CD4-positive, alpha-beta T cell (primary cell): ENCODE results near the gene HES1. TPM values are rescaled to one million over a fixed set of nuclear protein-coding genes. Genes with fewer than 3 reads are reported as not detected.
"Not testable (repeated sequence)": the region's sequence is repeated elsewhere in the genome, so short reads cannot be mapped to it uniquely, and the experiment has no call there.

Source experiments
- ATAC-seq: fragments of 200-7000 bp; cut with Tn5 transposase; one replicate; pipeline ENCODE4 v1.10.0; 2022; ENCODE audit warnings: mild to moderate bottlenecking; ENCODE audit not compliant: poor library complexity
- CTCF ChIA-PET: fragments of 350-600 bp; sonication (Branson Sonifier 250); formaldehyde crosslinking; loops from one replicate; lab custom pipeline; 2021; ENCODE audit warnings: antibody characterized with exemption, inconsistent platforms; lab: Charles Lee
- POLR2A ChIA-PET: fragments of 350-600 bp; sonication (Branson Sonifier 250); formaldehyde crosslinking; loops from one replicate; lab custom pipeline; 2021; ENCODE audit warnings: antibody characterized with exemption, inconsistent platforms; lab: Charles Lee
- DNase-seq, 14 experiments: peaks; one replicate each; pipeline ENCODE4 v3.0.0-alpha.2; 2013 to 2020; ENCODE audit warnings: mixed read lengths in 2 of 14
- H3K27ac ChIP-seq, 2 donors: one replicate each; pipeline versions ENCODE4 v1.5.1 to v1.7.0; 2013; ENCODE audit warnings: low read length in 2 of 2, low read depth in 1 of 2, mild to moderate bottlenecking in 1 of 2
- H3K27me3 ChIP-seq, 2 experiments: 1 replicate in 1 of 2; 2 replicates in 1 of 2; pipeline versions ENCODE4 v1.6.1 to v1.7.0; 2013; ENCODE audit warnings: low read length in 2 of 2, control low read depth in 1 of 2, mild to moderate bottlenecking in 1 of 2, moderate library complexity in 1 of 2; ENCODE audit not compliant: insufficient read depth in 2 of 2, control insufficient read depth in 1 of 2
- H3K36me3 ChIP-seq: one replicate; pipeline ENCODE4 v1.6.1; 2013; ENCODE audit warnings: low read length, control low read depth; ENCODE audit not compliant: insufficient read depth
- H3K4me1 ChIP-seq: one replicate; pipeline ENCODE4 v1.6.1; 2013; ENCODE audit warnings: low read length, control low read depth; ENCODE audit not compliant: insufficient read depth
- H3K4me3 ChIP-seq: one replicate; pipeline ENCODE4 v1.5.1; 2013; ENCODE audit warnings: mild to moderate bottlenecking, low read length, moderate library complexity
- H3K9me3 ChIP-seq, 2 experiments: 1 replicate in 1 of 2; 2 replicates in 1 of 2; pipeline versions ENCODE4 v1.6.1 to v1.7.0; 2013; ENCODE audit warnings: low read length in 2 of 2, mild to moderate bottlenecking in 2 of 2, control low read depth in 1 of 2, moderate library complexity in 1 of 2; ENCODE audit not compliant: control insufficient read depth in 1 of 2, insufficient read depth in 1 of 2
- H3K27ac Mint-ChIP-seq: one replicate; pipeline ENCODE4 v1.8.0; 2020; ENCODE audit warnings: mixed read lengths
- H3K27me3 Mint-ChIP-seq: one replicate; pipeline ENCODE4 v1.8.0; 2021; ENCODE audit warnings: mixed read lengths
- H3K36me3 Mint-ChIP-seq: one replicate; pipeline ENCODE4 v1.8.0; 2021; ENCODE audit warnings: low read depth, mixed read lengths
- H3K4me1 Mint-ChIP-seq: one replicate; pipeline ENCODE4 v1.8.0; 2021; ENCODE audit warnings: low read depth, mixed read lengths
- H3K4me3 Mint-ChIP-seq: one replicate; pipeline ENCODE4 v1.8.0; 2020; ENCODE audit warnings: mild to moderate bottlenecking, mixed read lengths
- H3K9me3 Mint-ChIP-seq: one replicate; pipeline ENCODE4 v1.8.0; 2020; ENCODE audit warnings: mixed read lengths
- intact Hi-C, 2 experiments: fragments of 100-400 bp; cut with DNase I in 1 of 2; cut with micrococcal nuclease in 1 of 2; formaldehyde crosslinking; loops; one replicate each; pipeline versions ENCODE4 v1.15.1 to v1.9.0; 2023 to 2025; cut with DNase I, micrococcal nuclease
- total RNA-seq, 174 experiments: library from RNA in 2 of 174; stranded (reverse) in 2 of 174; gene quantifications; one replicate each; pipeline ENCODE4 v1.2.3 and lab custom pipeline; 2021 to 2026
- TF ChIP-seq, protein P1 (sequence below): fragments of 200-600 bp; IDR thresholded peaks from one replicate; pipeline ENCODE4 v1.8.0; 2022; ENCODE audit warnings: antibody characterized with exemption, mild to moderate bottlenecking

HES1 gene
- total RNA-seq, 2 experiments from 2014 or later: 0.89 to 1.5 TPM

GRCh38 chr3:194147679-194148078 is 11.7 kb downstream of the HES1 start:
- peaks cover 14% of the 10 kb centered on the region for H3K27me3 Mint-ChIP-seq
- H3K9me3 ChIP-seq: no peaks in the 10 kb centered on the region
- CTCF ChIA-PET: no interaction called here
- no peak for ATAC-seq
- no peak overlapping the region for H3K4me3 ChIP-seq
- H3K36me3 ChIP-seq: no peaks in the 10 kb centered on the region
- H3K4me1 ChIP-seq: peaks cover 1% of the 10 kb centered on the region
- no peak overlapping the region for H3K27ac Mint-ChIP-seq
- intact Hi-C loops: no loop called here
- no peaks in the 10 kb centered on the region for H3K9me3 Mint-ChIP-seq
- H3K4me3 Mint-ChIP-seq: no peak overlapping the region
- TF ChIP-seq, protein P1, sequence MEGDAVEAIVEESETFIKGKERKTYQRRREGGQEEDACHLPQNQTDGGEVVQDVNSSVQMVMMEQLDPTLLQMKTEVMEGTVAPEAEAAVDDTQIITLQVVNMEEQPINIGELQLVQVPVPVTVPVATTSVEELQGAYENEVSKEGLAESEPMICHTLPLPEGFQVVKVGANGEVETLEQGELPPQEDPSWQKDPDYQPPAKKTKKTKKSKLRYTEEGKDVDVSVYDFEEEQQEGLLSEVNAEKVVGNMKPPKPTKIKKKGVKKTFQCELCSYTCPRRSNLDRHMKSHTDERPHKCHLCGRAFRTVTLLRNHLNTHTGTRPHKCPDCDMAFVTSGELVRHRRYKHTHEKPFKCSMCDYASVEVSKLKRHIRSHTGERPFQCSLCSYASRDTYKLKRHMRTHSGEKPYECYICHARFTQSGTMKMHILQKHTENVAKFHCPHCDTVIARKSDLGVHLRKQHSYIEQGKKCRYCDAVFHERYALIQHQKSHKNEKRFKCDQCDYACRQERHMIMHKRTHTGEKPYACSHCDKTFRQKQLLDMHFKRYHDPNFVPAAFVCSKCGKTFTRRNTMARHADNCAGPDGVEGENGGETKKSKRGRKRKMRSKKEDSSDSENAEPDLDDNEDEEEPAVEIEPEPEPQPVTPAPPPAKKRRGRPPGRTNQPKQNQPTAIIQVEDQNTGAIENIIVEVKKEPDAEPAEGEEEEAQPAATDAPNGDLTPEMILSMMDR: no peak
- H3K27ac ChIP-seq: no peak overlapping the region
- no peaks in the 10 kb centered on the region for H3K36me3 Mint-ChIP-seq
- no peaks in the 10 kb centered on the region for H3K4me1 Mint-ChIP-seq
- no peak for DNase-seq
- POLR2A ChIA-PET: no interaction called here
- peaks cover 0 to 5% of the 10 kb centered on the region in 2 experiments for H3K27me3 ChIP-seq

- no peaks in the 10 kb centered on the region for H3K9me3 Mint-ChIP-seq
- no peaks in the 10 kb centered on the region for H3K9me3 ChIP-seq
- POLR2A ChIA-PET: no interaction called here
- no peaks in the 10 kb centered on the region for H3K4me1 ChIP-seq
- intact Hi-C loops: no loop called here
- H3K27ac ChIP-seq: no peak overlapping the region
- peaks cover 0 to 4% of the 10 kb centered on the region in 2 experiments for H3K27me3 ChIP-seq
- no peak for DNase-seq
- H3K36me3 Mint-ChIP-seq: no peaks in the 10 kb centered on the region
- no peak overlapping the region for H3K27ac Mint-ChIP-seq
- H3K27me3 Mint-ChIP-seq: peaks cover 13% of the 10 kb centered on the region
- CTCF ChIA-PET: no interaction called here
- no peaks in the 10 kb centered on the region for H3K4me1 Mint-ChIP-seq
- H3K4me3 ChIP-seq: no peak overlapping the region
- TF ChIP-seq, protein P1: no peak
- ATAC-seq: no peak
- H3K4me3 Mint-ChIP-seq: no peak overlapping the region
- H3K36me3 ChIP-seq: no peaks in the 10 kb centered on the region
These were observed 12.4 kb downstream of the HES1 start for GRCh38 chr3:194148383-194148782.

DNA sequence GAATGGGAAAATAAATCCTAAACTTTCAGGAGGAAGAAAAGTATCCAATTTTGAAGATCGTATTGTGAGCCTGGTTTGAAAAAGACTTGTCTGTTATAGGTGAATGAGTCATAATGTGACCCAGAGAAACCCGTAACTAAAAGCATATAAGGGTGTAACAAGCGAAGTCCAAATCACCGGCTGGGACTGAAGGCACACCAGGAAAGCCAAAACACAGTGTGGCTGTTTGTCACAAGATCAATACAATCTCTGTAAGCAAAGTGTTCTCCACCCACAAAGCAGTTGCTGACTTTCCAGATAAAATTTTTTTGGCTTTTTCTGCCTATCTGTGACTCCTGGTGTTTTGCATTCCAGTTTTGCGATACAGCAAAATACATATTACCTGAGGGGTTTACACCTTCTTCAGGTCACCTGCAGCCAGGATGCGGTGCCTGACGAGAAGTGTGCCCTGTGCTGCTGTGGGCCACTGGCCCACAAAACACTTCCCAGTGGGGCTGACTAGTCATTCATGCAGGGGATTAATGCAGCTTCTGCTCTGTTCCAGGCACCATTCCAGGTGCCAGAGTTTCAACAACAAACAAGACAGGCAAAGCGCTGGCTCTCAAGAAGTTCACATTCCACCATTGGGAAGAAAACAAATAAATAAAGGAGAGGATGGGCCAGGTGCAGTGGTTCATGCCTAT is 14.4 kb downstream of the HES1 start:
- H3K27ac Mint-ChIP-seq: no peak overlapping the region
- intact Hi-C loops: no loop called here
- peaks cover 1% of the 10 kb centered on the region for H3K9me3 Mint-ChIP-seq
- ATAC-seq (no peak), DNase-seq (no peak)
- H3K4me1 ChIP-seq: no peaks in the 10 kb centered on the region
- H3K27me3 Mint-ChIP-seq: peaks cover 26% of the 10 kb centered on the region
- H3K4me3 ChIP-seq: no peak overlapping the region
- peaks cover 0 to 6% of the 10 kb centered on the region in 2 experiments for H3K9me3 ChIP-seq
- TF ChIP-seq, protein P1: no peak
- no peak overlapping the region for H3K27ac ChIP-seq
- no peaks in the 10 kb centered on the region for H3K4me1 Mint-ChIP-seq
- H3K27me3 ChIP-seq: peaks cover 0 to 11% of the 10 kb centered on the region in 2 experiments
- CTCF ChIA-PET: no interaction called here
- no peaks in the 10 kb centered on the region for H3K36me3 ChIP-seq
- POLR2A ChIA-PET: no interaction called here
- no peaks in the 10 kb centered on the region for H3K36me3 Mint-ChIP-seq
- H3K4me3 Mint-ChIP-seq: no peak overlapping the region

GRCh38 chr3:194150935-194151302 is 15.0 kb downstream of the HES1 start:
- H3K4me3 Mint-ChIP-seq, H3K9me3 Mint-ChIP-seq, intact Hi-C loops, DNase-seq, H3K36me3 ChIP-seq, H3K36me3 Mint-ChIP-seq, H3K4me3 ChIP-seq, H3K4me1 Mint-ChIP-seq, H3K4me1 ChIP-seq, POLR2A ChIA-PET, H3K27ac ChIP-seq, H3K9me3 ChIP-seq, CTCF ChIA-PET, ATAC-seq, H3K27ac Mint-ChIP-seq: not testable (repeated sequence)
- peaks cover under 1 to 11% of the 10 kb centered on the region in 2 experiments for H3K27me3 ChIP-seq
- peaks cover 26% of the 10 kb centered on the region for H3K27me3 Mint-ChIP-seq
